SKM-1 treated with dmso at 0.1 percent for 144 hours (cell line): ENCODE results near the gene FRMD4A.

ENCODE experiments used
- DNase-seq: peaks from one replicate; lab custom pipeline; 2025; ENCODE audit not compliant: unreplicated experiment; lab: John Stamatoyannopoulos, UW

Gene FRMD4A

DNA sequence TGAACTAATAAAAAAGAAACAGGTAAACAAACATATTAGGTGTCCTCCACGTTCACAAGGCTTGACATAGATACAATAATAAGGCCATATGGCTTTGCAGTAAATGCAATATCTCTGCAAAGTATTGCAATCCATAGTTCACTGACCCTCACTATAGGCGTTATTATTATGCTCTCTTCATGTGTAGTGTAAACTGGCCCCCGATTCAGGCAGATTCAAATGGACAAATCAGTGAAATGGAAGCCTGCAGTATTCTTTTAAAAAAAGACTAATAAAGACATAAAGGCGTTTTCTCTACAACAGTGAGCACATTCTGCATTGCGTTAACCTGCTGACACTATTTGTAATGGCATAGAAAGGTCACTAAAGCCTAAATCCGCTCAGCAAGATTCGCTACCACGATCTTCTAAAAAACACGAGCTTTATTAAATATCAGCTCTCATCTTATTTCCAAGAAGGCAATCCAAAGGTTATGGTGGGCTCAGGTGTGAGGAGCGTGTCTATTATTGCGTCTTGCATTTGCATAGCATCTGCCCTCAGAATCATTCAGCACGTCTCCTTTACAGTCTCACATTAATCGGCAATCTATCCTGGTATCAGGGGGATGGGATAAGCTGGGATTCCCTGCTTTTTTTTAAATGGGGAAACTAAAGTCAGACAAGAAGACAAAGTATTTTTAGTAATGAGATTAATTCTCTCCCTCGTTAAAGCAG lies 36.2 kb downstream of the FRMD4A start:
- DNase-seq: no peak

DNA sequence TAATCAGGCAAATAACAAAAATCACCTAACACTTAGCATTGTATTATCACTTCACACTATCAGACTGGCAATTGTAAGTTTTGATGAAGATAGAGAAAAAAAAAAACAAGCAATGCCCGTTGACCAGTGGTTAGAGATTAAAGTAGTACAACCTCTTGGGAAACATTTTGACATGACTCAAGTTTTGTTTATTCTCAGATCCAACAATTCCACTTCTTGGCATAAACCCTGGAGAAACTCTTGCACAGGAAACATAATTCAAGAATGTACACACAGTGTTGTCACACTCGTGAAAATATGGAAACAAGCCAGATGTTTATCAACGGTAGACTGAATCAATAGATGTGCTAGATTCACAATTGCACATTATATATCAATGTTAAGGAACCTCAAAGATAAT lies 37.2 kb downstream of the FRMD4A start:
- no peak for DNase-seq

DNA sequence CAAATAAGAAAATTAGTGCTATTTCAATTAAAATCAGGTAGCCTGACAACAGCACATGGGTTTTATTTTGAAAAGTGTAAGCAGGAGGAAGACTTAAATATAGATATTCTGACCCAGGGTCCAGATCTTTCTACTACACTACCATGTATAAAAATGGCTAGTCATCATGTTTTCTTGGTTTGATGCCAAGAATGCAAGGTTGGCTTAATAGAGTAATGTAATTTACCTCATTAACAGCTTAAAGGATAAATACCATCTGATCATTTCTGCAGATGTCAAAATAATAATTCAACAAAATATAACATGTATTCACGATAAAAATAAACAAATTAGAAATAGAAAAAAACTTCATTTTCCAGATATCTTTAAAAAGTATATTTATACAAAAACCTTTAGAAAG lies 39.4 kb downstream of the FRMD4A start:
- no peak for DNase-seq

DNA sequence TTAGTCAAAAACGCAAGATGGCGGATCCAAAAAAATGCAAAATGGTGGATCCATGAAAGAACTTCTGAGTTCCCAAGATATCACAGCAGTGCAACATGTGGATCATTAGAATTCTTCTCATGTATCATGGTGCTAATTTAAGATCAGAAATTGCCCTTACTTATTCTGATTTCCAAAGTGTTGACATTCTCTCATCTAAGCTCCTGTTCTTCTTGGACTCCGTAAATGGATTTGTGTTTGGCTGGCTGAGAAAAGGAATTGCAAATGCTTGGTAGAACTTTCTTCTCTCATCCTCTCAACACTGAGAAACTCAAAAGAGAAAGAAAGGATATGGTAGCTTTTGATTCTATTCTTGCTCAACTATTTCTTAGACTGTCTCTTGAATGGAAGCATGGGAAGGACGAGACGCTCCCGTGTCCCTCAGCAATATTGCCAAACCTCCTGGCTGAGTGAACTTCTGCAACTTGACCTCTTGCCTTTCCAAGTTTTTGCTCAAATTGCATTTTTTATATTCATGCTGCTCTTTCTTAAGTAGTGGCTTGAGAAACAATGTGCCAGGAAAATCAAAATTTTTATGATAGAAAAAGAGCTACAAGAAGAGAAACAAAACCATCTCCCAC lies 44.7 kb downstream of the FRMD4A start:
- no peak for DNase-seq

DNA sequence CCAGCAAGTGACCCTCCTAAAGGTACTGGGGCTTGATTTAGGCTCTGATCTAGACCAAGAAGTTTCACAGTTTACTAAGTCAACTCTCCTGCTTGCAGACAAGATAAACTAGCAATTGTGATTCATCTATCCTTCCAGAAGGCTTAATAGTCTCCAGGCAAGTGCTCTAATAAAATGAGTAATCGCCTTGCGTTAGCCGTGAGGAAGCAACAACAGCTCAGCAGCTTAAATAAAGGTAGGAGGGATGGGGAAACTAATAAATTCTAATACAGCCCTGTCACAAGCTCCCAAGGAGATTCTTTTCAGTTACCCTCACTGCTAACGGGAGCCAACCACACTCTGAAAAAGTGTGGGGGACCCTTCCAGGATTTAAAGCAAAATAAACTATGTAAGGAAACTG lies 48.4 kb downstream of the FRMD4A start:
- DNase-seq: no peak

DNA sequence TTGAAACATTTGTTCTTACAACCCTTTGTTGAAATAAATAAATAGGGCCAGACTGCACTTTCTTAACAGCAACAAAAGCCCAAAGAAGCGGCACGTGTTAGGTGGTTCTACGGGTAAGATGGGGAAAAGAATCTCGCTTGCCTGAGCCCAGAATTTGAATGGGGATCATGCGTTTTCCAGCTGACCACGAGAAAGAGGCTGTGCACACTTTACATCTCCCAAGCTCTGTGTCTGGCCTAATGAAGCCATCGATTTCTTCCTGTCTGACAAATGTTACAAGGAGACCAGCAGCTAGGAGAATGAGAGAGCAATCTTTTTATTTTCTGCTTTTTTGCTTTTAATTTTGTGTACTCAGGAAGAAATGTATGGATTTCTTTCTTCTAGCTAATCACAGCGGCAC lies 52.2 kb downstream of the FRMD4A start:
- no peak for DNase-seq

DNA sequence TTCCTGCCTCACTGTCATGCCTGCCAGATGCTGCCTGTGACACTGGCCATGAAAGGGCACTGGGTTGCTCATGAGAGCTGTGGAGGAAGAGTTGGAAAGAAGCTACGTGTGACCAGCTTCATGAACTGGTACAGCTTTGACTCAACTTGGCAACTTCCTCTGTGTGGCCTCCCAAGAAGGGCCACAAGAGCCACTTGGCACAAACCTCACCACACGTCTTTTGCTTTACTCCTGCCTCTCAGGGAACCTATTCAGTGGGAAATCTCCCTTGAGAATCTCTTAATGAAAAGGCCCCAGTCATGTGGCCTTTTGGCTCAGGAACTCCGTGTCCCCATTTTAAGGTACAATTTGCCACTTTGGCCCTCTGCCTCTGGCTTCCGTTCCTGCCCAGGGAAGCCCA lies 54.5 kb downstream of the FRMD4A start:
- no peak for DNase-seq

DNA sequence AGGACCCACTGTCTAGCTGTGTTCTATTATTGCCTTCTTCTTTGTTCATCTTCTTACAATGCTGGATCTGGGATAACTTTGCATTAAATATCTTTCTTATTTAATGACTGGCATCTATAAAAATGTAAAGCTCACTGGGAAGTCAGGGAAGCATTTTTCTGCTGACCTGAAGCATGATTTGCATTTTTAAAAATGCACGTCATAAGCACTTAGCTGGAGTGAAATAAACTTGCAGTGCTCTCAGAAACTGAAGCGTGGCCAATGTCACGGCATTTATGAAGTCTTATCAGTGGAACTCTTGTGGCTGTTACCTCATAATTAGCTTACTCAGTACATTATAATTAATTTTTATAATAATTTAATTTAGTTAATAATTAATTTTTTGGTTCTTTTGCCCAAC lies 59.1 kb downstream of the FRMD4A start:
- DNase-seq: no peak

DNA sequence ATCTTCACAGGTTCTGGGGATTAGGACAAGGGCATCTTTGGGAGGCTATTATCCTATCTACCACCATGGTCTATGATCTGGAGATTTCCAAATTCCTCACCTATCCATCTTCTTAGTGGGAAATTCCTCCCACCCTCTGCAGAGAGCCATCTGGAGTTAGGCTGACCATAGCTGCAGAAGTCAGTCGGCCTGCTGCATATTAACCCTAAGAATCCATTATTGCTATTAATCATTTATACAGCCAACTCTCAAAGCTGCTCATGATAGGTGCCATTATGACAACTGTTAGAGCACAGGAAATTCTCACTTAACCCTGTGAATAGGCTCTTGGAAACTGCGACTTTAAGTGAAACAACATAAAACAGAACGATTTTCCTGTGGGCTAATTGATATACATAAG lies 60.4 kb downstream of the FRMD4A start:
- DNase-seq: no peak

DNA sequence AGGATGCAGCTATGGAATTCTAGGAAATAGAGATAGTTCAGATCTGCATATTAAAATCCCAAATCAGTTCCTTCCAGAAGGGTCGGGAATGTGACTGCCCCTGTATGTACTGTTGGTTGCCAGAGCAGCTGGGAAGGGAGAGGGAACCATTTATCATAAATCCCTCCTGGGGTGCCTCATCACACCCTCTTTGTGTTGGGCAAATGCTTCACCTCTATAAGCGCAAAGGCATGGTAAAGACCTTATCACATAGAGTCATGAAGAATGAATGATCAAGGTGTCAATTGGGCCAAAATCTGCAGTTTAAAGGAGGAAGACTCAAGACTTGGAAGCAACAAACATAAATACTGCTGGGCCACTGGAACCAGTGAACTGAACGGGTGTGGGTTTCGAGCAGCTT lies 65.0 kb downstream of the FRMD4A start:
- no peak for DNase-seq

DNA sequence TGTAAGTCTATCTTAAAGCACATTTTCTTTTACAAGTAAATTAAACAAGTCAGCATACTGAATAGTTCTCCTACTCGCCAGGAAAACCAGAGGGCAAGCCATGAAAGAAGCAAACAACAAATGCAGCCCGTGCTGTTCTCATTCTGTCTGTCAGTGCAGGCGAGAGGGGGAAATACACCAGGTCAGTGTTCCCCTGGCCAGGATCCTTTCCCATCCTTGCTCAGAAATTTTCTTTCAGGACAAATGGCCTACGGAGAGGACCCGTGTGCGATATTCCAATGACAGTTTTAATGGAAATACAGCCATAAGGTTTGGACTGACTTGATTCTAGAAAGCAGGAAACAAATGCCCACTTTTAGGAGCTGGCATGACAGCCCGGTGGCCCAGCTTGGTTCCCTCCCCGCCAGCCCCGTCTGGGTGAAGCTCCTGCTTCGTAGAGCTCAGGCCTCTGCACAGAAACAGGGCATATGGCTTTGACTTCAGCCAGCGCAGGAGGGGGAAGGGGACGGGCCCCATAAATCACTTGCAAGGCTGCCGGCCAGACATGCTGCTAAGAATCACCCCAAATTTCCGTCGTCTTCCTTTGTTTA lies 67.8 kb downstream of the FRMD4A start:
- no peak for DNase-seq

DNA sequence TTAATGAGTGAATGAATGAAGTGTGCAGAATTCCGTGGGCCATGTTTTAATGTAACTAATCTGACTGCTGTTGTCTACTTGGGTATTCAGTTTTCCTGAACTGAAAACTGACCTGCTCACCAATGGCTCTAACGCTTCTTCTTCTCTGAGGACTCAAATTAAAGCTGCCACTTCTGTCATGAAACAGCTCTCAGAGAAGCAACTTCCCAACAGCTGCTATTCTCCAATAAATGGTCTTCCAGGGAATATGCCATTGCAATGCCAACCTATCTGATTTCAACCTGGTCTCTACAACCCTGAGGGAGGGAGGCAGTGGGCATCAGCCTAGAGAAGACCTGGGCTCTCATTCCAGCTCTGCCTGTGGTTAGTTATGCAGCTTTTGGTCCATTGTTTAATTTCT lies 69.4 kb downstream of the FRMD4A start:
- no peak for DNase-seq

DNA sequence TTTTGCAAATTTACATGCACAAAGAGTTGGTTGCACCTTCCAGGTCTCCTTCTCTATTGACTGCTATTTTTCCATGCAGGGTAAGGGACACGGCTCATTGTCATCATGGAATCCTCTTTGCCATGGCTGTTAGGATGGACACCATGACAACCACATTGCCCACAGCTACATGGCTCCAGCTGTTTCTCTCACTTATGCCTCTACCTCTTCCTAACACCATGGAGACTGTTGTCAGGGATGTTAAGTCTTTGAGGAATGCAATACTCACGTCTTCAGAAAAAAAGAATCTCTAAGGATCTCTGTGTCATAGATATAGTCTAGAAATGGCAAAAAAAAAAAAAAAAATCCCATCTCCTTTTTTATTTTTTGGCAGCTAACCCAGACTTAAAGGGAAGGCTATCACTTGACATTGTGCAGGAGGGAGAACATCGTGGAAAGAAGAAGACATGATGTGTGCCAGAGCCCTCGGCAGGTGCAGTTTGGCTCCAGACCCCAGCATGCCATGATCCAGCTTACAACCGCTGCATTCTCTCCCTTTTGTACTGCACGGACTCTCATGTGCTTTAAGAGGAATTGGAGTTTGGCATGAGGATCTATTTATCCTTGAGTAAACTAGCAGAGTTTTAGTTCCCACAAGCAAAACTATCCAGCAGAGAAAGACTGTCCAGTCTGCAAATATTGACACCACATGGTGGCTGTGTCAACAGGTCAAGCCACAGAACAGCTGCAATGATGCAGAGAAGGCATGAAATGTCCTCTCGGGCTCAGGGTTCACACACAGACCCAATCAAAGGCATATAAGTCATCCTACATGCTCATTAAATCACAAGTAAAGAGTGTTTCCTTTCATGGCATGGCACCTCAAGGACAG lies 70.8 kb downstream of the FRMD4A start:
- no peak for DNase-seq

DNA sequence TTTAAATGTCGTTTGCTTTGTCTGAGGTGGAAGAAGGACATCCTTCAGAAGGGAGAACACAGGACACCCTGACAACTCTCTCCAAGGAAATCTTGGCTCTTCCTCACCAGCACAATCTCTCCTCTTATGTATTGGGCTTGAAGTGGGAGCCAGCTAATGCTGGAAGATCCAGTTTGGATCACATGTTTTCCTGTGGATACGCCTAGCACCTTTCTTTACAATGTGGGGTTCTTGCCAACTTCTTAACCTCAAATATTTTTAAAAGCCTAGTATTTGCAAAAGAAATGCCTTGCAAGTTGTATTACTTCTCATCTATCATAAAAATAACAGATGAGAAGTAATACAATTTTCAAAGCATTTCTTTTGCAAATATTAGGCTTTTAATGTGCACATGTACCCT lies 76.4 kb downstream of the FRMD4A start:
- no peak for DNase-seq

DNA sequence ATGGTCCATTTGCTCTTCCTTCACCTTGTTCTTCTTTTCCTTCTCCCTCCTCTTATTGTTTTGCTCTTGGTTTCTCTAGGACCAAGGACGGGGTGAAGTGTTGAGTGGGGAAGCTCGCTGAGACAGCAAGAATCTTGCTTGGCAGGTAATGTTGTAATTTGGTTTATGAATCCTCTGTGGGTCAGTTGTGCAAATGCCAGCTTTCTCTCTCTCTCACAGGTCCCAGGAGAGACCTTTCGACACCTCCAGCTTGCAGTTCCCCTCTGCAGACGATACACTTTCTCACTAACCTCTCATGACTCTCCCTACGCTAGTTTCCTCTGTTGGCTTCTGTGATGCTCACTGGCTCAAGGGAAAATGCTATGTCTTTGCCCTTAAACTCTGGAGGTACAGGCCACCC lies 77.0 kb downstream of the FRMD4A start:
- DNase-seq: no peak

DNA sequence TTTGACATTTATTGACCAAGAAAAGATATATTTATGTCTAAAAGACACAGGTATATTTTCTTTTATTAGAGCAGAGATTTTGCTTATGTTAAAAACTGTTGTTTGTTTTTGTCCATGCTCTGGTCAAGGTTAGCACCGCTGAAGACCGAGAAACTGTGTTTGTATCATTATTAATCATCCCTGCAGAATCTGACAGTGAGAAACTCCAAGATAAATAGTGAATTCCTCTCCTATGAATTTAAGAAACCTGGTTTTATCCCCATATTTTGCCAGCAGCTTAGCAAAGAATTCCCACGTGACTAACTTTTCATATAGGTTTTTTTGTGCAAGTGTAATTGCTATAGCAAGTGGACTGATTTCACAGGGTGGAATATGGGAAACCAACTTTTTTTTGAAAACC lies 77.6 kb downstream of the FRMD4A start:
- no peak for DNase-seq

DNA sequence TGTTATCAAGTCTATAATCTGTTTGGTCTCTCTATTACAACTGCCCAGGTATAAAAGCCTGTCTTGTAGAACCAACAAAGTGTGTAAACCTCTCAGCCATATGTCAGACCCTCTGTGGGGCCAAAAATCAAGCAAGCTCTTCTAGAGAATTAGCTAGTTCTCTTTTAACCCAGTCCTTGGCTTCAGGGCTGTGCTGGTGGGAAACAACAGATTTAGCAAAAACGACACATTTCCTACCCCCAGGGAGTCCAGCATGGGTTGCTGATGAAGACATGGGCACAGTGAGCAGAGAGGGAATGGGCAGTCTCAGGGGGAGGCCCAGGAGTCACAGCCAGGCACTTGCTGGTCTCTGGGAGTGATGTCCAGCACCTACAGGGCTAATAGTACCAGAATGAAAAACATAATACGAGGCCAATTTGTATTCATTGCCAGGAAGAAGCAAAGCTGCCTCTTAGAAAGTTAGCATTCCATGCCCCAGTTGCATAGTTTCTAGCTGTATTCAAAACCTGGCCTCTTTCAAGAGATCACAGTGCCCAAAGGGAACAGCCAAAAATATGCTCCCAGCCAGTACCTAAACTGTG lies 80.1 kb downstream of the FRMD4A start:
- DNase-seq: no peak

DNA sequence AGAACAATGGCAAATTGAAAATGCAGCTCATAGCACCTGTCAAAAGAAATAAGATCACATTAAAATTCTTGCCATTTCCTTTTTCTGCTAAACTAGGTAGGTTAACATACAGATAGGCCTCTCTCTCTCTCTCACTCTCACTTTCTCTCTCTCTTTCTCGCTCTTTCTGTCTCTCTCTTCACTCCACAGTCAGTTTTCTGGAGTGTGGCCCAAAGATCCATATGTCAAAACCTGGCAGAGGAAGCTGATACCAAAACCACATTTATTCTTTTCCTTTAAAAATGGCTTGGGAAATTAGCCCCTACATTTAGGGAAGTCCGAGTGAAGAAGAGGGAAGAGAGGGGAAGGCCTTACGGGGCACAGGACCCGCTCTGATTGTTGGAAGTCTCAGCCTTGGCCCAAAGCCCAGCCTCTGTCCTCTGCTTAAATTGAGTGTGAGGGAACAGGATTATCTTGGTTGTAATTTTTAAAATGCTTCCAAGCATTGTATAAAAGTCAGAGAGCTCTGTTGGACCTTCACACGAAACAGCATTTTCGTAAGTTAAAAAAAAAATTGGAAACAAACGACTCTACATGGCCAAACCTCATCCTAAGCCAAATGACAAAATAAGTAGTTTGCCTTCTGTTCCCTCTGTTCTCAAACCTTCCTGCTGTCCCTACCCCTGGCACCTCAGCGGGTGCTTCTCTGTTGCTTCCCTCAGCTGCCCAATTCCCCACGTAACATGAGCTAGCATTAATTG lies 83.2 kb downstream of the FRMD4A start:
- DNase-seq: no peak

DNA sequence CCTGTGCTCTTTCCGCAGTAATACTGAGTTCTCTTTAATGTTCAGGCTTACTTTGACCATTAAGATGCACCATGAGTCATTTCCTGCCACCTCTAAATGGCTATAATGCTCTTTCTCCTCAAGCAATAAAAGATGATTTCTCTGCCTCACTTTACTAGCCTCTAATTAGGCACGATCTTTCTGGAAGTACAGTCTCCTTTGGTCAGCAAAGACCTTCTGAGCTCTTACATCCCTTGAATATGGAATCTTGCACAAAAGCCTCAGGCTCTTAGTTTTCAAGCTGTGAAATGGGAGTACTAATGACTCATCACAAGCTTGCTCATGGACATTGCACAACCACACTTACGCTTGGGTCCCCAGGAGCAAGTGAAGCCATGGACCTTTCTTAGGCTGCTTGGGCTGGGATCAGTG lies 85.9 kb downstream of the FRMD4A start:
- DNase-seq: no peak

DNA sequence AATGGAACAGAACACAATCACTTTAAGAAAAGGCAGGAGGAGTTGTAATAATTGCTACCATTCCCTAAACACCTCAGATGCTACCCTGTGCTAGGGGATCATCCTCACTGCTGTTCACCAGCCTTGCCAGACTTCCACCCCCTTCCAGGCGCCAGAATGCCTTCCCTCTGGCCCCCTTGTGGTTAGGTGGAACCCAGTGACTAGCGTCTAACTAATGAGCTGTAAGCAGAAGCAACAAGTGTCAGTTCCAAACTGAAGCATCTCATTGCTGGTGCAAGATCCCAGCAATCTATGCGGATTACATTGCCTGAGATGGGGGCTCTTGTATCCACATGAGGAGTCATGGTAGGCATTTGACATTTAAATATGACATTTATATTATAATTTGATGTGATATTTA lies 86.6 kb downstream of the FRMD4A start:
- DNase-seq: no peak

DNA sequence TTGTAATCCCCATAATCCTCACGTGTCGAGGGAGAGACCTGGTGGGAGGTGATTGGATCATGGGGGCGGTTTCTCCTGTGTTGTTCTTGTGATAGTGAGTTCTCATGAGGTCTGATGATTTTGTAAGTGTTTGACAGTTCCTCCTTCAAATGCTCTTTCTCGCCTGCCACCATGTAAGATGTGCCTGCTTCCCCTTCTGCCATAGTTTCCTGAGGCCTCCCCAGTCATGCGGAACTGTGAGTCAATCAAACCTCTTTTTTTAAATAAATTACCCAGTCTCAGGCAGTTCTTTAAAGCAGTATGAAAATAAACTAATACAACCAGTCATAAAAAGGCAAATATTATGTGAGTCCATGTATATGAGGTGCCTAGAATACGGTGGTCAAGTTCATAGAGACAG lies 87.5 kb downstream of the FRMD4A start:
- no peak for DNase-seq
